Measurements from ENCODE around the gene SULT4A1. TPM values are rescaled to one million over a fixed set of nuclear protein-coding genes. Genes with fewer than 3 reads are reported as not detected.

The SULT4A1 gene
- total and polyA plus RNA-seq, 2 of the 8 experiments (the other 6 are each of a cell fraction or from before 2014, with no cell fraction given), result 9.1 to 11.8 TPM

DNA sequence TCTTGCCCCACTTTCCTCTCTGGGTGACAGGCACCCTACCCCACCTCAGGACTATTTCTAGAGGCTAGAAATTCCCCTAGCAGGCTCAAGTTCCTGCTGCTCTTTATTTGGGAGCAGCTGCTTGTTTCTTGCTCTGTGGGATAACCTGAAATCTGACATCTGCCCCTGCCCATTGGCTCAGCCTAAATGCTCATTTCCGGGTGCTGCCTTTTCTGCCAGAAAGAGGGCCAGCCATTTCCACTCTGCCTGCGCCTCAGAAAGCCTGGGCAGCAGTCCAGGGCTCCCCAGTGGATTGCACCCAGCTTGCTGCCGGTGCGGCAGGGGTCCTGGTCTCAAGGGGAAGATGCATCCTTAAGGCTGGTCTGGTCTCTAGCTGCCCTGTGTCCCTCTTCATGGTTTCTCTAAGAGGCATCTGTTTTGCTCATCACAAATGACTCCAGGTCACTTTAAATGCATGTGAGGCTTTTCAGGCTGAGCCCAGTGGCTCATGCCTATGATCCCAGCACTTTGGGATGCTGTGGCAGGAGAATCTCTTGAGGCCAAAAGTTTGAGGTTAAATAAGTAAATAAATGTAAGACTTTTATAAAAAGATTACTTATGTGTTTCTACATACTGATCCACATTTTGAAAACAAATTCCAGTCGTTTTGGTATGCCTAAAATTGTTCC, 39.8 kb upstream of the SULT4A1 start (continued):
- TF ChIP-seq TAF7 (optimal IDR thresholded peaks at IDR 0.05; ENCODE audit: borderline replicate concordance, low read depth, low read length) (no peak), POU5F1 (IDR thresholded peaks at IDR 0.05; ENCODE audit: low read depth, low read length) (no peak)
